Suprapubic skin (tissue), 3 donors: ENCODE results near the gene TNFAIP3.

ENCODE experiments used
- CTCF ChIP-seq, 2 donors: fragments of 200-600 bp in 1 of 2; fragments of 450-650 bp in 1 of 2; sonication (generic) in 1 of 2; IDR thresholded peaks; one replicate each; pipeline ENCODE4 v1.5.1; 2016 to 2019; ENCODE audit warnings: antibody characterized with exemption in 2 of 2, mild to moderate bottlenecking in 1 of 2, moderate library complexity in 1 of 2
- EP300 ChIP-seq: sonication (generic); formaldehyde crosslinking; IDR thresholded peaks from one replicate; pipeline ENCODE4 v1.6.1; 2017; ENCODE audit warnings: antibody characterized with exemption
- POLR2A ChIP-seq, 2 donors: fragments of 450-650 bp; IDR thresholded peaks; one replicate each; pipeline ENCODE4 v1.6.1; 2017; ENCODE audit warnings: antibody characterized with exemption in 2 of 2, mild to moderate bottlenecking in 2 of 2, moderate library complexity in 2 of 2

GRCh38 chr6:137879299-137879698, 12.2 kb downstream of the TNFAIP3 start:
- no peak for TF ChIP-seq EP300
- TF ChIP-seq CTCF (IDR thresholded peaks at IDR 0.05): no peak
- TF ChIP-seq POLR2A (IDR thresholded peaks at IDR 0.05): no peak
